HEK293 (cell line): ENCODE data around the gene MDP1.

Experiments
- CTCF ChIP-seq: fragments of 450-650 bp; formaldehyde crosslinking; IDR thresholded peaks from 2 replicates; pipeline ENCODE4 v1.5.1; 2016; ENCODE audit warnings: missing biosample characterization, missing genetic modification characterization
- SP2 ChIP-seq: fragments of 450-650 bp; formaldehyde crosslinking; IDR thresholded peaks from 2 replicates; pipeline ENCODE4 v1.5.1; 2016; ENCODE audit warnings: missing biosample characterization, missing genetic modification characterization
- TRIM28 ChIP-seq: IDR thresholded peaks from 2 replicates; pipeline ENCODE4 v1.6.1; 2011; ENCODE audit warnings: low read length, control low read depth, borderline replicate concordance
- ZFP3 ChIP-seq: fragments of 450-650 bp; formaldehyde crosslinking; IDR thresholded peaks from 2 replicates; pipeline ENCODE4 v1.5.1; 2016; ENCODE audit warnings: low read depth, missing biosample characterization, missing genetic modification characterization
- ZFP37 ChIP-seq: fragments of 450-650 bp; formaldehyde crosslinking; IDR thresholded peaks from 2 replicates; pipeline ENCODE4 v1.5.1; 2016; ENCODE audit warnings: missing biosample characterization, missing genetic modification characterization
- ZFP41 ChIP-seq: fragments of 450-650 bp; formaldehyde crosslinking; IDR thresholded peaks from 2 replicates; pipeline ENCODE4 v1.5.1; 2016; ENCODE audit warnings: missing biosample characterization, missing genetic modification characterization, borderline replicate concordance
- ZNF561 ChIP-seq: fragments of 450-650 bp; IDR thresholded peaks from 2 replicates; pipeline ENCODE4 v1.5.1; 2018; ENCODE audit warnings: missing biosample characterization, missing genetic modification characterization, borderline replicate concordance
- ZNF623 ChIP-seq: fragments of 450-650 bp; formaldehyde crosslinking; IDR thresholded peaks from 2 replicates; pipeline ENCODE4 v1.5.1; 2016; ENCODE audit warnings: missing biosample characterization, missing genetic modification characterization
- ZNF830 ChIP-seq: fragments of 450-650 bp; IDR thresholded peaks from 2 replicates; pipeline ENCODE4 v1.5.0; 2018; ENCODE audit warnings: missing biosample characterization, missing genetic modification characterization, low read depth, mild to moderate bottlenecking, moderate library complexity
- TF ChIP-seq, protein P1 (sequence below): fragments of 450-650 bp; formaldehyde crosslinking; IDR thresholded peaks from 2 replicates; pipeline ENCODE4 v1.5.1; 2016; ENCODE audit warnings: missing biosample characterization, missing genetic modification characterization

DNA sequence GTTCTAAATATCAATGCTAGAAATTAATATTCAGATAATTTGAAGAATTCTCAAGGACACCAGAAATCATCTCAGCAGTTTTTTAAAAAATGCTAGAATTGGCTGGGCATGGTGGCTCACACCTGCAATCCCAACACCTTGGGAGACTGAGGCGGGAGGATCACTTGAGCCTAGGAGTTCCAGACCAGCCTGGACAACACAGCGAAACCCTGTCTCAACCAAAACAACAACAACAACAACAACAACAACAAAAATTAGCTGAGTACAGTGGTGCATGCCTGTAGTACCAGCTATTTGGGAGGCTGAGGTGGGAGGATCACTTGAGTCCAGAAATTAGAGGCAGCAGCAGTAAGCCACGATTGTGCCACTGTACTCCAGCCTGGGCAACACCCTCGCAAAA is 3.2 kb upstream of the MDP1 start:
- no peak for TF ChIP-seq CTCF (tag by site-specific recombination)
- no peak for TF ChIP-seq ZNF623
- no peak for TF ChIP-seq TRIM28
- no peak for TF ChIP-seq ZFP41
- no peak for TF ChIP-seq SP2 (tag by site-specific recombination)
- TF ChIP-seq, protein P1, sequence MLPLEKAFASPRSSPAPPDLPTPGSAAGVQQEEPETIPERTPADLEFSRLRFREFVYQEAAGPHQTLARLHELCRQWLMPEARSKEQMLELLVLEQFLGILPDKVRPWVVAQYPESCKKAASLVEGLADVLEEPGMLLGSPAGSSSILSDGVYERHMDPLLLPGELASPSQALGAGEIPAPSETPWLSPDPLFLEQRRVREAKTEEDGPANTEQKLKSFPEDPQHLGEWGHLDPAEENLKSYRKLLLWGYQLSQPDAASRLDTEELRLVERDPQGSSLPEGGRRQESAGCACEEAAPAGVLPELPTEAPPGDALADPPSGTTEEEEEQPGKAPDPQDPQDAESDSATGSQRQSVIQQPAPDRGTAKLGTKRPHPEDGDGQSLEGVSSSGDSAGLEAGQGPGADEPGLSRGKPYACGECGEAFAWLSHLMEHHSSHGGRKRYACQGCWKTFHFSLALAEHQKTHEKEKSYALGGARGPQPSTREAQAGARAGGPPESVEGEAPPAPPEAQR (tag by site-specific recombination) = no peak
- TF ChIP-seq ZFP37 (tag by site-specific recombination) = no peak
- TF ChIP-seq ZNF830 = no peak
- TF ChIP-seq ZFP3 (tag by site-specific recombination) = no peak
- no peak for TF ChIP-seq ZNF561 (tag by site-specific recombination)
